ENCODE results near the gene PGAM5. TPM values are rescaled to one million over a fixed set of nuclear protein-coding genes. Genes with fewer than 3 reads are reported as not detected.

Gene PGAM5
- total RNA-seq, 4 donors from 2014 or later, result 16.7 to 43.6 (median 25.4) TPM

DNA sequence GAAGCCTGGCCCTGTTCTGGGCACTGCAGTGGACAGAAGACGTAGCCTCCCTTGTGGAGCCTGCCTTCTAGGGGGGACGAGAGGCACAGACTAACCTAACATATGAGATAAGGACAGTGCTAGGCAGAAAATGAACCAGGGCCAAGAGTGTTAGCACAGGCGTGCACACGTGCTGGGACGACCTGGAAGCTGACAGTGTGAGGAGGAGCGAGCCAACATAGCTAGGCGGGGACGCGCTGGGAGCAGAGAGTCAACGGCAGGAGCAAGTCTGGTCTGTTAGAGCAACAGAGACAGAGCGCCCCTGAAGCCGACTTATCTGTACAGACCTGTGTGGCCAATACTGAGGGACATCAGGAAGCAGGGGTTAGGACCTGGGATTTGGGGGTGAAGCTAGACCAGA is 15.2 kb upstream of the PGAM5 start:
- Histone ChIP-seq H3K27ac (no peak overlapping the region), H3K4me1 (peaks cover 0 to 3% (median 0%) of the 10 kb centered on the region in 4 donors), H3K27me3 (no peaks in the 10 kb centered on the region), H3K36me3 (peaks cover 0 to 26% (median 11%) of the 10 kb centered on the region in 4 donors), H3K4me3 (no peak overlapping the region), H3K9me3 (no peaks in the 10 kb centered on the region)
- in situ Hi-C loops (cut with MboI; ENCODE audit: low pct_ligation_motif_present in 1 of 4, low pct_unique_long_range_greater_than_20kb in 1 of 4, low sequenced_read_pairs in 3 of 4), result no loop called here
- WGBS, 2 donors (ENCODE audit: low coverage in 1 of 2), result 91 to 97% methylated on average over 6 to 12 of the region's 12 CpGs
- intact Hi-C loops (cut with DNase I; ENCODE audit: low total_unique reads), result no loop called here
- TF ChIP-seq, protein P1, sequence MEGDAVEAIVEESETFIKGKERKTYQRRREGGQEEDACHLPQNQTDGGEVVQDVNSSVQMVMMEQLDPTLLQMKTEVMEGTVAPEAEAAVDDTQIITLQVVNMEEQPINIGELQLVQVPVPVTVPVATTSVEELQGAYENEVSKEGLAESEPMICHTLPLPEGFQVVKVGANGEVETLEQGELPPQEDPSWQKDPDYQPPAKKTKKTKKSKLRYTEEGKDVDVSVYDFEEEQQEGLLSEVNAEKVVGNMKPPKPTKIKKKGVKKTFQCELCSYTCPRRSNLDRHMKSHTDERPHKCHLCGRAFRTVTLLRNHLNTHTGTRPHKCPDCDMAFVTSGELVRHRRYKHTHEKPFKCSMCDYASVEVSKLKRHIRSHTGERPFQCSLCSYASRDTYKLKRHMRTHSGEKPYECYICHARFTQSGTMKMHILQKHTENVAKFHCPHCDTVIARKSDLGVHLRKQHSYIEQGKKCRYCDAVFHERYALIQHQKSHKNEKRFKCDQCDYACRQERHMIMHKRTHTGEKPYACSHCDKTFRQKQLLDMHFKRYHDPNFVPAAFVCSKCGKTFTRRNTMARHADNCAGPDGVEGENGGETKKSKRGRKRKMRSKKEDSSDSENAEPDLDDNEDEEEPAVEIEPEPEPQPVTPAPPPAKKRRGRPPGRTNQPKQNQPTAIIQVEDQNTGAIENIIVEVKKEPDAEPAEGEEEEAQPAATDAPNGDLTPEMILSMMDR (IDR thresholded peaks at IDR 0.05), result no peak
- DNase-seq, result no peak

DNA sequence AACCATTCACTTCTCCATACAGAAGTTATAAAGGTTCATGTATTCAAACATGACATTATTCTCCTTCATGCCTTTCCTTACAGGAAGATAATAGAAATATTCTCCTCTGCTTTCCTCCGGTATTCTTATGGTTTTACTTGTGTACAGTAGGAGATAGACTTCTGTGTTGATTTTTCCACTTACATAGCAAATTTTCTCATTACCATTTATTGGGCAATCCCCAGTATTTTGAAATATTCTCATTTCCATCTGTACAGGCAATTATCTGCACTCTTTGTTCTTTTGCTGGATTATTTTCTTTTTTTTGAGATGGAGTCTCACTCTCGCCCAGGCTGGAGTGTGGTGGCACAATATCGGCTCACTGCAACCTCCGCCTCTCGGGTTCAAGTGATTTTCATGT is 12.3 kb upstream of the PGAM5 start:
- whole genome bisulfite sequencing, 2 donors (ENCODE audit: low coverage in 1 of 2), result 95 to 99% methylated on average over 5 of the region's 5 CpGs
- H3K27me3 ChIP-seq, result no peaks in the 10 kb centered on the region

DNA sequence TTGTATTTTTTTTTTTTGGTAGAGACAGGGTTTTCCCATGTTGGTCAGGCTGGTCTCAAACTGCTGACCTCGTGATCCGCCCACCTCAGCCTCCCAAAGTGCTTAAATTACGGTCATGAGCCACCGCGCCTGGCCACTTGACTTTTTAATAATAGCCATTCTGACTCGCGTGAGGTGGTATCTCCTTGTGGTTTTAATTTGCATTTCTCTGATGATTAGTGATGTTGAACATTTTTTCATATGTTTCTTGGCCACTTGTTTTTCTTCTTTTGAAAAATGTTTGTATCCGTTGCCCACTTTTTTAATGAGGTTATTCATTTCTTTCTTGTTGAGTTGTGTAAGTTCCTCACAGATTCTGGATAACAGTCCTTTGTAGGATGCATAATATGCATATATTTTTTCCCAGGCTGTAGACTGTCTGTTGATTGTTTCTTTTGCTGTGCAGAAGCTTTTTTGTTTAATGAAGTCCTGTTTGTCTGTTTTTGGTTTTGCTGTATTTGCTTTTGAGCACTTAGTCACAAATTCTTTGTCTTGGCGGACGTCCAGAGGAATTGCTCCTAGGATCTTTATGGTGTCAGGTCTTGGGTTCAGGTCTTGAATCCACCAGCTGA is 10.3 kb upstream of the PGAM5 start:
- 70 to 74% methylated on average over 8 to 10 of the region's 10 CpGs for WGBS, 2 donors (ENCODE audit: low coverage in 1 of 2)
- TF ChIP-seq POLR2AphosphoS5 (IDR thresholded peaks at IDR 0.05), result no peak
- TF ChIP-seq, protein P1 (IDR thresholded peaks at IDR 0.05), result no peak
- no peak for TF ChIP-seq POLR2A (IDR thresholded peaks at IDR 0.05)
- TF ChIP-seq EP300 (IDR thresholded peaks at IDR 0.05; ENCODE audit: low read depth), result no peak
- Histone ChIP-seq H3K36me3 (peaks cover 0 to 37% (median 10%) of the 10 kb centered on the region in 4 donors), H3K27me3 (no peaks in the 10 kb centered on the region), H3K27ac (no peak overlapping the region), H3K4me1 (peaks cover 0 to 5% (median 0%) of the 10 kb centered on the region in 4 donors), H3K9me3 (no peaks in the 10 kb centered on the region), H3K4me3 (no peak overlapping the region)
- no peak for DNase-seq
- intact Hi-C loops (cut with DNase I; ENCODE audit: low total_unique reads), result no loop called here
- in situ Hi-C loops (cut with MboI; ENCODE audit: low pct_ligation_motif_present in 1 of 4, low pct_unique_long_range_greater_than_20kb in 1 of 4, low sequenced_read_pairs in 3 of 4), result no loop called here

More for the DNA sequence above, 12.3 kb upstream of the PGAM5 start:
- H3K4me1 ChIP-seq, result peaks cover 0 to 5% (median 0%) of the 10 kb centered on the region in 4 donors
- TF ChIP-seq, protein P1 (IDR thresholded peaks at IDR 0.05), result no peak
- no peak for TF ChIP-seq POLR2A (IDR thresholded peaks at IDR 0.05)
- no peak overlapping the region for H3K4me3 ChIP-seq
- in situ Hi-C loops (cut with MboI; ENCODE audit: low pct_ligation_motif_present in 1 of 4, low pct_unique_long_range_greater_than_20kb in 1 of 4, low sequenced_read_pairs in 3 of 4) (no loop called here), intact Hi-C loops (cut with DNase I; ENCODE audit: low total_unique reads) (no loop called here)
- no peak overlapping the region for H3K27ac ChIP-seq
- H3K9me3 ChIP-seq, result no peaks in the 10 kb centered on the region
- no peak for DNase-seq
- peaks cover 0 to 31% (median 10%) of the 10 kb centered on the region in 4 donors for H3K36me3 ChIP-seq

DNA sequence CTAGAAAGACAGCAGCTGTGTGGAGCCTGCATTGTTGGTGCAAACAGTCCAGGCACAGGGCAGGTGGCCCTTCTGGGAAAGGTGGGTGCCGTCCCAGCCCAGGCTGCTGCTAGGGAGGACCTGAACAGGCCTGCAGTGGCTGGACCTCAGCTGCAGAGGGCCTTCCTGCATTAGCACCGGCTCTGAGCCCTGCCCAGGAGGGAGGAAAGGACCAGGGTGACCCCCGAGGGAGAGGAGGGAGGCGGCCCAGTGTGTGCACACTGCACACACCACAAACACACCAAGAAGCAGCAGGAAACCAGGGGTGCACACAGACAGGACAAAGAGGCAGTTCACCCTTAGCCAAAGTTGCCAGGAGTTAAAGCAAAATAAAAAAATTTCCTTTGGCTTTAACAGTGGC is 8.0 kb upstream of the PGAM5 start:
- 83% methylated on average over 4 of the region's 4 CpGs; no CpG with 5 or more reads in 1 of the 2 donors for WGBS, 2 donors (ENCODE audit: low coverage in 1 of 2)
- Histone ChIP-seq H3K4me3 (no peak overlapping the region), H3K27me3 (no peaks in the 10 kb centered on the region), H3K27ac (no peak overlapping the region), H3K4me1 (peaks cover 0 to 5% (median 0%) of the 10 kb centered on the region in 4 donors), H3K36me3 (peaks cover 0 to 24% (median 3%) of the 10 kb centered on the region in 4 donors), H3K9me3 (no peaks in the 10 kb centered on the region)
- intact Hi-C loops (cut with DNase I; ENCODE audit: low total_unique reads), result no loop called here
- in situ Hi-C loops (cut with MboI; ENCODE audit: low pct_ligation_motif_present in 1 of 4, low pct_unique_long_range_greater_than_20kb in 1 of 4, low sequenced_read_pairs in 3 of 4), result no loop called here
- TF ChIP-seq EP300 (IDR thresholded peaks at IDR 0.05; ENCODE audit: low read depth) (no peak), POLR2AphosphoS5 (IDR thresholded peaks at IDR 0.05) (no peak), POLR2A (IDR thresholded peaks at IDR 0.05) (no peak)
- TF ChIP-seq, protein P1 (IDR thresholded peaks at IDR 0.05), result no peak
- DNase-seq, result no peak

Data from transverse colon (tissue), 4 donors.